ENCODE measurements around the gene DFFB.

DFFB gene

DNA sequence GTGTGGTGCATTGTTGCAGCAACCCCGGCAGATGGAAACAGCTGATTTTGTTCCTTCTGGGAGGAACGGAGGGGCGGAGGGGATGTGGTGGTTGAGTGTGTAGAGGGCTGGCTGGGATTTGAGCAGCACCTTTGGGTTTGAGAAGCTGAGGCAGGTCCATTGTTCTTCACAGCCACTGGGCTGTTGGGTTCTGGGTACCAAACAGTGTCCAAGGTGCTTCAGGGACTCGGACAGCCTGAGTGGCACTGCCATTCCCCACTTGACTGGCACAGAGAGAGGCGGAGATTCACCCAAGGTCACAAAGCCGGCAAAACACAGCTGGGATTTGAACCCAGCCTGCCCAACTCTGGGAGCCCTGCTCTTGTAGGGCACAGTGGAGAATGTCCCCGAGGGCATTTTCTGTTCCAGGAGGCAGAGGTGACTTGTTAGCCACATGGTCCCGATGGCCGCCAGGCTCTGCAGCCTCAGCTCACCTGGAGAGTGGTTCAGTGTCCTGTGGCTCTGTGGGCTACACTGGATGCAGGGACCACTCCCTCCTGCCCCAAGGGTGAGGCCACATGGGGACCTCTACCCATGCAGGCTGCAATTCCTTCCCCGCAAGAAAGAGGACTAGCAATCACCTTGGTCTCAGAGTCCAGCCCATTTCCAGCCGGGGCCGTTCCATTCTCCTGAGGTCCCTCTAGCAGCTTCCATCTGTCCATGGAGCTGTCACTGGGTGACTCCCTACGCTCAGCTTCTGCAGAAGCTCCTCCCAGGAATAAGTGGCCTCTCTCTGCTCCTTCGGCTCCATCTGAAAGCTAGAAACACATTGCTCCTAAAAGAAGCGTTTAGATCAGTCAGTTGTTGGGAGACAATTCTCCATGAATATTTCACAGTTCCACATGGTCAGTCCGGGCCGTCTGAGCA lies 74.0 kb downstream of the DFFB start:
- no peak for DNase-seq

DNA sequence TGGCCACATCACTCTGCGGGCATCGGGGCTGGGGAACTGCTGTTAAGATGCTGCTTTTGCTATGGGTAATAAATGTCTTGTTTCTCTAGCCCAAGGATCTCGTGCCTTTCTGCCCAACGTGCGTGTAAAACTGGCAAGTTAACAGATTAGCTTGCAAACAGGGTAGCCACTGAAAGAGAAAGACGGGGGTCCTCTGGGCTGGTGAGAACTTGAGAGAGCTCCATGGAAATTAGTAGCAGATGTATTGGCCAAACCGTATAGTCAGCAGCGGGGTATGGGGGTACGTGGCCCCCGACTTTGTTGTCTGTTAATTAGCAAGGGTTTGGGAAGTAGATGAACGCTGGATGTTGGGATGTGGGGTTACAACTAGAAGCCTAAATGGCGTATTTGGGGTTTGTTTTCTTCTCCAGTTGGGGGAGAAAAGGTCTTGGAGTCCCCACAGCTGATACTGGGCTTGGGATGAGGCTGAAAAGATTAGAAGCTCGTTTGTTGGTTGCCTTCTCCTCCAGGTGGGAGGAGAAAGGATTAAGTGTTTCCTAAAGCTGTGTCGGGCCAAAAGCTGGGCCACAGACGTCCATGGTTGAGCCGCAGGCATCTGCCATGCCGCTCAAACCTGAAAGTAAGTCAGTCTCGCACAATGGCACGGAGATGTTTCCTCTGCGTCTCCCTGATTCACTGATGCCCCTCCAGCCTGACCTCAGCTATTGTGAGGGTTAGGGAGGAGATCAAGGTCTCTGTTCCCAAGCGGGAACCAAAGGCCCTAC lies 75.1 kb downstream of the DFFB start:
- no peak for DNase-seq
